ENCODE data around the gene OR6S1. TPM values are rescaled to one million over a fixed set of nuclear protein-coding genes. Genes with fewer than 3 reads are reported as not detected.

Gene OR6S1
- total RNA-seq, 2 experiments from 2014 or later = not detected

GRCh38 chr14:20624495-20625070 is 16.9 kb downstream of the OR6S1 start:
- no peak overlapping the region for H3K4me3 ChIP-seq (ENCODE audit: low read depth, low read length, poor library complexity, severe bottlenecking)
- intact Hi-C loops (cut with micrococcal nuclease; ENCODE audit: unreplicated experiment) = no loop called here
- no peaks in the 10 kb centered on the region for H3K79me2 ChIP-seq (ENCODE audit: insufficient read depth, low read depth, low read length)
- peak overlapping the region; percentile 26; the same call in 1 of the 2 replicates for H3K4me2 ChIP-seq (ENCODE audit: low read length)
- BruUV-seq (replicated peaks) = no TSS peak
- H3K9me2 ChIP-seq (ENCODE audit: insufficient read depth, low read length) = no peaks in the 10 kb centered on the region
- no peak overlapping the region for H2AFZ ChIP-seq (ENCODE audit: low read length)
- TF ChIP-seq CTCF (conservative IDR thresholded peaks at IDR 0.05; ENCODE audit: low read length) (no peak), EZH2phosphoT487 (IDR thresholded peaks at IDR 0.05; ENCODE audit: borderline replicate concordance, low read depth, low read length) (peak; percentile 87; the same call in 1 of the 2 replicates)
- POLR2A ChIA-PET = interaction anchor here (0.7 kb wide), 1 partner anchor 50 kb away, joined by 3 read pairs; no protein-coding TSS in a partner anchor
- H4K20me1 ChIP-seq (ENCODE audit: insufficient read depth, low read length) = no peaks in the 10 kb centered on the region
- no peak overlapping the region for H3K27ac ChIP-seq (ENCODE audit: low read depth, low read length, poor library complexity, severe bottlenecking)
- no peak for DNase-seq (ENCODE audit: low spot score)
- H3K9me3 ChIP-seq (ENCODE audit: low read length) = no peaks in the 10 kb centered on the region
- CTCF ChIA-PET (ENCODE audit: unreplicated experiment) = no interaction called here
- H3K36me3 ChIP-seq (ENCODE audit: insufficient read depth, low read length) = no peaks in the 10 kb centered on the region
- no peaks in the 10 kb centered on the region for H3K4me1 ChIP-seq (ENCODE audit: insufficient read depth, low read length, poor library complexity, severe bottlenecking)

- POLR2A ChIA-PET = interaction anchor here (0.7 kb wide), 1 partner anchor 51 kb away, joined by 3 read pairs; no protein-coding TSS in a partner anchor
- CTCF ChIA-PET (ENCODE audit: unreplicated experiment) = no interaction called here
- H3K9me3 ChIP-seq (ENCODE audit: low read length) = no peaks in the 10 kb centered on the region
- H3K4me3 ChIP-seq (ENCODE audit: low read depth, low read length, poor library complexity, severe bottlenecking) = no peak overlapping the region
- intact Hi-C loops (cut with micrococcal nuclease; ENCODE audit: unreplicated experiment) = no loop called here
- H3K4me2 ChIP-seq (ENCODE audit: low read length) = no peak overlapping the region
- H3K27ac ChIP-seq (ENCODE audit: low read depth, low read length, poor library complexity, severe bottlenecking) = no peak overlapping the region
- TF ChIP-seq EZH2phosphoT487 (IDR thresholded peaks at IDR 0.05; ENCODE audit: borderline replicate concordance, low read depth, low read length) = no peak
- TF ChIP-seq CTCF (conservative IDR thresholded peaks at IDR 0.05; ENCODE audit: low read length) = no peak
- BruUV-seq (replicated peaks) = no TSS peak
- H3K9me2 ChIP-seq (ENCODE audit: insufficient read depth, low read length) = no peaks in the 10 kb centered on the region
- no peak for DNase-seq (ENCODE audit: low spot score)
- H3K79me2 ChIP-seq (ENCODE audit: insufficient read depth, low read depth, low read length) = no peaks in the 10 kb centered on the region
- H4K20me1 ChIP-seq (ENCODE audit: insufficient read depth, low read length) = no peaks in the 10 kb centered on the region
- no peak overlapping the region for H2AFZ ChIP-seq (ENCODE audit: low read length)
- no peaks in the 10 kb centered on the region for H3K4me1 ChIP-seq (ENCODE audit: insufficient read depth, low read length, poor library complexity, severe bottlenecking)
- H3K36me3 ChIP-seq (ENCODE audit: insufficient read depth, low read length) = no peaks in the 10 kb centered on the region
Measured at GRCh38 chr14:20623798-20624197, 17.7 kb downstream of the OR6S1 start.

- H3K9me3 ChIP-seq (ENCODE audit: low read length) = no peaks in the 10 kb centered on the region
- no peak for DNase-seq (ENCODE audit: low spot score)
- CTCF ChIA-PET (ENCODE audit: unreplicated experiment) = interaction anchor here (0.5 kb wide), 1 partner anchor 859 kb away, joined by 3 read pairs; no protein-coding TSS in a partner anchor
- TF ChIP-seq EZH2phosphoT487 (IDR thresholded peaks at IDR 0.05; ENCODE audit: borderline replicate concordance, low read depth, low read length) (no peak), CTCF (conservative IDR thresholded peaks at IDR 0.05; ENCODE audit: low read length) (no peak)
- POLR2A ChIA-PET = interaction anchor here (0.6 kb wide), 1 partner anchor 281 kb away, joined by 4 read pairs; no protein-coding TSS in a partner anchor
- no peaks in the 10 kb centered on the region for H3K4me1 ChIP-seq (ENCODE audit: insufficient read depth, low read length, poor library complexity, severe bottlenecking)
- H3K36me3 ChIP-seq (ENCODE audit: insufficient read depth, low read length) = no peaks in the 10 kb centered on the region
- no peak overlapping the region for H2AFZ ChIP-seq (ENCODE audit: low read length)
- H3K4me3 ChIP-seq (ENCODE audit: low read depth, low read length, poor library complexity, severe bottlenecking) = no peak overlapping the region
- no TSS peak for BruUV-seq (replicated peaks)
- H3K79me2 ChIP-seq (ENCODE audit: insufficient read depth, low read depth, low read length) = no peaks in the 10 kb centered on the region
- intact Hi-C loops (cut with micrococcal nuclease; ENCODE audit: unreplicated experiment) = no loop called here
- no peak overlapping the region for H3K27ac ChIP-seq (ENCODE audit: low read depth, low read length, poor library complexity, severe bottlenecking)
- H4K20me1 ChIP-seq (ENCODE audit: insufficient read depth, low read length) = no peaks in the 10 kb centered on the region
- H3K9me2 ChIP-seq (ENCODE audit: insufficient read depth, low read length) = no peaks in the 10 kb centered on the region
- peak overlapping the region; percentile 12; the same call in 1 of the 2 replicates for H3K4me2 ChIP-seq (ENCODE audit: low read length)
Measured at GRCh38 chr14:20622816-20623291, 18.6 kb downstream of the OR6S1 start.
